ENCODE data around the gene ADA. TPM values are rescaled to one million over a fixed set of nuclear protein-coding genes. Genes with fewer than 3 reads are reported as not detected.

ADA gene
- total RNA-seq, 2 donors from 2014 or later = 1.1 to 10.0 TPM

DNA sequence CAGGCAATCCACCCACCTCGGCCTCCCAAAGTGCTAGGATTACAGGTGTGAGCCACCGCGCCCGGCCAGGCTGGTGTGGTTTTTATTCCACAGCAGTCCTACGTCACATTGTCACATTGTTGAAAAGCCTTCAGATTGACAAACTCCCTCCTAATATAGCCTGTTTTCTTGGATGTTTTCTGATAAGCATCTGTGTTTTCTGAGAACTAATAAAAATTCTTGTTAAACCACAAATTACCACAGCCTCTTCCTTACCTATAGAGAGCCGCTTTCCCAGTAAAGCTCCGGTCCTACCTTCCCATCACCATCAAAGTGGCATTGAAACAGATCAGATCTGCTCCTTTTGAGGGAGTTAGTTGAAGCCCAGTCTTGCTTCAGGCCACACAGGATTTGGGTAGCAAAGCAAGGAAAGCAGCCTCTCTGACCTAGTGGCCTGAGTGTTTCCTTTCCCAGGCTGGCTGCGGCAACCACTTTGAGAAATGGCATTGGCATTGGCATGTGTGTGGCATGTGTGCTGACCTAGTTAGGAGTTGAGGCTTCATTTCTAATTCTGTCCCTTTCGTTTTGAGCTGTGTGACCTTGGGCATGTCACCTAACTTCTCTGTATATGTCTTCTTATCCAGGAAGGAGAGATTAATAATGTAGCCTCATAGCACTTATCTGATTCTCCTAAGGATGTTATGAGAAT is 70.8 kb downstream of the ADA start:
- TF ChIP-seq, protein P1, sequence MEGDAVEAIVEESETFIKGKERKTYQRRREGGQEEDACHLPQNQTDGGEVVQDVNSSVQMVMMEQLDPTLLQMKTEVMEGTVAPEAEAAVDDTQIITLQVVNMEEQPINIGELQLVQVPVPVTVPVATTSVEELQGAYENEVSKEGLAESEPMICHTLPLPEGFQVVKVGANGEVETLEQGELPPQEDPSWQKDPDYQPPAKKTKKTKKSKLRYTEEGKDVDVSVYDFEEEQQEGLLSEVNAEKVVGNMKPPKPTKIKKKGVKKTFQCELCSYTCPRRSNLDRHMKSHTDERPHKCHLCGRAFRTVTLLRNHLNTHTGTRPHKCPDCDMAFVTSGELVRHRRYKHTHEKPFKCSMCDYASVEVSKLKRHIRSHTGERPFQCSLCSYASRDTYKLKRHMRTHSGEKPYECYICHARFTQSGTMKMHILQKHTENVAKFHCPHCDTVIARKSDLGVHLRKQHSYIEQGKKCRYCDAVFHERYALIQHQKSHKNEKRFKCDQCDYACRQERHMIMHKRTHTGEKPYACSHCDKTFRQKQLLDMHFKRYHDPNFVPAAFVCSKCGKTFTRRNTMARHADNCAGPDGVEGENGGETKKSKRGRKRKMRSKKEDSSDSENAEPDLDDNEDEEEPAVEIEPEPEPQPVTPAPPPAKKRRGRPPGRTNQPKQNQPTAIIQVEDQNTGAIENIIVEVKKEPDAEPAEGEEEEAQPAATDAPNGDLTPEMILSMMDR (IDR thresholded peaks at IDR 0.05) = no peak
- TF ChIP-seq POLR2A (IDR thresholded peaks at IDR 0.05) = no peak
- Histone ChIP-seq H3K9me3 (no peaks in the 10 kb centered on the region), H3K27me3 (replicated peaks; ENCODE audit: insufficient read depth) (no peaks in the 10 kb centered on the region), H3K4me3 (no peak overlapping the region), H3K4me1 (replicated peaks) (no peaks in the 10 kb centered on the region), H3K36me3 (no peaks in the 10 kb centered on the region), H3K27ac (peak overlapping the region; percentile 2 to 74)
- no peak for DNase-seq (ENCODE audit: low spot score)
- intact Hi-C loops (cut with DNase I) = no loop called here
- WGBS = 60% methylated on average over 9 of the region's 9 CpGs

DNA sequence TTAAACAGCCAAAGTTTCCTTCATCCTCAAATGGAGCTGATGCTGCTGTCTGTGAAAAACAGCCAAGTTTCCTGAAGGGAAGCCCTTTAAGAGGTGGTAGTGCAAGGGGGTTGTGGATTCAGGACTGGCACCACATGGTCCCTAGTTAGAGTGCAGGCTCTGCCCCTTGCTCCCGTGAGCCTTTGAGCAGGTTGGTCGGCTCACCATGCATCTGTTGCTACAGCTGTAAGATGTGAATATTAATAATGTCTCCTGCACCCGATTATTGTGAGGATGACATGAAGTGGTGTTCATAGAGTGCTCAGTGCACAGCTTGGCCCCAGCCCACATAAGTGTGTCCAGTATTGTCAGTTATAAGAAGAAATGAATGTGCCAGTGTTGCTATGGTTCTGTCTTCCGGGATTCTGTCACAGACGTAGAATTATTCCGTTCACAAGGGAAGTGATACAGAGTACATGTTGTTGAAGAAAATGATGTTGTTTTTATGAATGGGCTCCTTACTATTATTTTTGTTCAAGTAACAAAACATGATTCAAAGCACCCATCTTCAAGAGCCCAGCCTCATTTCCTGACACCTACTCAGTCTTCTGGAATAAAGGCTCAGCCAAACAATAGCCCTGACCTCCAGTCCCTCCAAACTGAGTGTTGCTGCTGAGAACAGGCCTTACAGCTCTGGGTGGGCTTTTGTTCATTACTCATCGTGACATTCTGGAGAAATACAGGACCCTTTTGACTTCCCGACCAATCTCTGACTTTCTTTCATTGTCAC is 72.0 kb downstream of the ADA start:
- 78% methylated on average over 8 of the region's 8 CpGs for WGBS
- intact Hi-C loops (cut with DNase I) = no loop called here

DNA sequence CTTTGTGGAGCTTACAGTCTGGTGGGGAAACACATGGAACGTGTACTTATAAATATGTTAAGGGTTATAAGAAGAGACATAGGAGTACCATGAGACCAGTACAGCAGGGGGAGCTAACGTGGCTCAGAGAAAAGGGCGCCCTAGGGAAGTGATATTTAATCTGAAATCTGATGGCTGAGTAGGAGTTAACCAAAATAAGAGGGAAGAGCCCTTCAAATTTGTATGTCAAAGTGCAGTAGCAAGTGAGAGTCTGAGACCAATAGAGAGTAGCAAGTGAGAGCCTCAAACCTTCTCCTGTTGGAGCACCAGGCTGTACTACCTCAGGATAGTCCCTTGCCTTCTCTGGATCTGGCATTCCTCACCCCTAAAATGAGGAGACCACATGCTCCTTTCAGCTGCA is 75.2 kb downstream of the ADA start:
- H3K4me3 ChIP-seq = no peak overlapping the region
- 73% methylated on average over 3 of the region's 3 CpGs for WGBS
- no peaks in the 10 kb centered on the region for H3K36me3 ChIP-seq
- DNase-seq (ENCODE audit: low spot score) = no peak
- H3K4me1 ChIP-seq (replicated peaks) = no peaks in the 10 kb centered on the region
- H3K27ac ChIP-seq = no peak overlapping the region
- TF ChIP-seq, protein P1 (IDR thresholded peaks at IDR 0.05) = no peak
- TF ChIP-seq POLR2A (IDR thresholded peaks at IDR 0.05) = no peak
- no peak for TF ChIP-seq POLR2AphosphoS5 (IDR thresholded peaks at IDR 0.05)
- no peaks in the 10 kb centered on the region for H3K27me3 ChIP-seq (replicated peaks; ENCODE audit: insufficient read depth)
- intact Hi-C loops (cut with DNase I) = no loop called here
- no peaks in the 10 kb centered on the region for H3K9me3 ChIP-seq

More for the DNA sequence above, 72.0 kb downstream of the ADA start:
- Histone ChIP-seq H3K4me3 (no peak overlapping the region), H3K9me3 (no peaks in the 10 kb centered on the region), H3K36me3 (no peaks in the 10 kb centered on the region), H3K27ac (no peak overlapping the region), H3K4me1 (replicated peaks) (no peaks in the 10 kb centered on the region), H3K27me3 (replicated peaks; ENCODE audit: insufficient read depth) (no peaks in the 10 kb centered on the region)
- DNase-seq (ENCODE audit: low spot score) = no peak
- TF ChIP-seq POLR2AphosphoS5 (IDR thresholded peaks at IDR 0.05) = no peak
- TF ChIP-seq, protein P1 (IDR thresholded peaks at IDR 0.05) = no peak
- TF ChIP-seq POLR2A (IDR thresholded peaks at IDR 0.05) = no peak

DNA sequence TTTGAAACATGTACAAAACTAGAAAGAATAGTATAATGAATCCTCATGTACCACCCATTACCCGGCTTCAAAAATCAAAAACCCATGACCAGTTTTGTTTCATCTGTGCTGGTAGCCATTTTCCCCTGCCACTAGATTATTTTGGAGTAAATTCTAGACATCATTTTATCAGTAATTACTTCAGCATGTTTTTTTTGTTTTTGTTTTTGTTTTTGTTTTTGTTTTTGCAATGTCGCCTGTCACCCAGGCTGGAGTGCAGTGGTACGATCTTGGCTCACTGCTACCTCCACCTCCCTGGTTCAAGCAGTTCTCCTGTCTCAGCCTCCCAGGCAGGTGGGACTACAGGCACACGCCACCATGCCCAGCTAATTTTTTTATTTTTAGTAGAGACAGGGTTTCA is 77.1 kb downstream of the ADA start:
- Histone ChIP-seq H3K9me3 (no peaks in the 10 kb centered on the region), H3K4me3 (no peak overlapping the region), H3K4me1 (replicated peaks) (no peaks in the 10 kb centered on the region), H3K36me3 (no peaks in the 10 kb centered on the region), H3K27ac (peak overlapping the region in 1 of 2 donors; percentile 56), H3K27me3 (replicated peaks; ENCODE audit: insufficient read depth) (no peaks in the 10 kb centered on the region)
- DNase-seq (ENCODE audit: low spot score) = no peak
- 97% methylated on average over 4 of the region's 4 CpGs for WGBS
- intact Hi-C loops (cut with DNase I) = no loop called here
- TF ChIP-seq POLR2A (IDR thresholded peaks at IDR 0.05) (no peak), POLR2AphosphoS5 (IDR thresholded peaks at IDR 0.05) (no peak)
- TF ChIP-seq, protein P1 (IDR thresholded peaks at IDR 0.05) = no peak

DNA sequence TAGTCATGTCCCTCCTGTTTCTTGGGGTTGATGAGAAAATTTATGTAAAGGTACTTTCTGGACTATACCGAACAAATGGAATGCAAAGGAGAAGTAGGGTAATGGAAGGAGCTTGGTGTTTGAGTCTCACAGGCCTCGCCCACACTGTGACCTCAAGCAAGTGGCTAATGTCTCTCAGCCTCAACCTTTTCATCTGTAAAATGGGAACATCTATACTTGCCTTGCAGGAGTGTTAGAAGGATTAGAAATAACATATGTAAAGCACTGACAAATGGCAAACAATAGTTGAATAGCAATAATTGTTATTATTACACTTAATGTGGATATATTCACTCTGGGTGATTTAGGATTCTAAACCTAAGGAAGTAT is 78.0 kb downstream of the ADA start:
- no peak for TF ChIP-seq POLR2AphosphoS5 (IDR thresholded peaks at IDR 0.05)
- TF ChIP-seq, protein P1 (IDR thresholded peaks at IDR 0.05) = no peak
- TF ChIP-seq POLR2A (IDR thresholded peaks at IDR 0.05) = no peak
- H3K27ac ChIP-seq = peak overlapping the region; percentile 56 to 70
- no peak overlapping the region for H3K4me3 ChIP-seq
- H3K36me3 ChIP-seq = no peaks in the 10 kb centered on the region
- intact Hi-C loops (cut with DNase I) = no loop called here
- 80% methylated on average over 2 of the region's 2 CpGs for WGBS
- H3K4me1 ChIP-seq (replicated peaks) = no peaks in the 10 kb centered on the region
- H3K9me3 ChIP-seq = no peaks in the 10 kb centered on the region
- H3K27me3 ChIP-seq (replicated peaks; ENCODE audit: insufficient read depth) = no peaks in the 10 kb centered on the region
- DNase-seq (ENCODE audit: low spot score) = no peak
